Ovary (tissue), 9 donors: ENCODE measurements around the gene PLXNA2. TPM values are rescaled to one million over a fixed set of nuclear protein-coding genes. Genes with fewer than 3 reads are reported as not detected.

Experiments used
- DNase-seq, 5 donors: peaks; one replicate each; pipeline ENCODE4 v3.0.0-alpha.2; 2019 to 2020
- H3K27ac ChIP-seq, 2 donors: fragments of 200-600 bp; one replicate each; pipeline versions ENCODE4 v1.5.1 to v1.8.0; 2019 to 2022
- H3K27me3 ChIP-seq: fragments of 200-600 bp; one replicate; pipeline ENCODE4 v1.8.0; 2022
- H3K36me3 ChIP-seq: fragments of 200-600 bp; sonication (generic); one replicate; pipeline ENCODE4 v1.5.1; 2019
- H3K4me1 ChIP-seq: one replicate; pipeline ENCODE4 v1.8.1; 2013; ENCODE audit warnings: mild to moderate bottlenecking, moderate library complexity; ENCODE audit not compliant: insufficient read depth
- H3K4me3 ChIP-seq: fragments of 200-600 bp; sonication (generic); one replicate; pipeline ENCODE4 v1.5.1; 2017
- H3K9me3 ChIP-seq, 2 donors: fragments of 200-600 bp in 1 of 2; sonication (generic) in 1 of 2; one replicate each; pipeline versions ENCODE4 v1.5.1 to v1.8.1; 2013 to 2019; ENCODE audit warnings: mild to moderate bottlenecking in 1 of 2, moderate library complexity in 1 of 2
- CTCF ChIP-seq, 3 donors: fragments of 450-650 bp in 2 of 3; fragments of 200-600 bp in 1 of 3; IDR thresholded peaks; one replicate each; pipeline versions ENCODE4 v1.5.1 to v1.8.0; 2016 to 2022; ENCODE audit warnings: antibody characterized with exemption in 3 of 3, mild to moderate bottlenecking in 1 of 3
- EP300 ChIP-seq: sonication (generic); formaldehyde crosslinking; IDR thresholded peaks from one replicate; pipeline ENCODE4 v1.6.1; 2017; ENCODE audit warnings: antibody characterized with exemption
- POLR2A ChIP-seq: fragments of 450-650 bp; IDR thresholded peaks from one replicate; pipeline ENCODE4 v1.6.1; 2017; ENCODE audit warnings: antibody characterized with exemption, mild to moderate bottlenecking, moderate library complexity
- WGBS, 3 donors: extraction: QIAGEN DNeasy Blood & Tissue Kit in 1 of 3; methylation state at CpG; one replicate each; pipeline versions ENCODE4 v1.1.5 to v1.1.7; 2013 to 2017; 5-methylcytosine and 5-hydroxymethylcytosine counted together
- intact Hi-C, 4 donors: fragments of 100-400 bp; cut with DNase I; formaldehyde crosslinking; loops; one replicate each; pipeline versions ENCODE4 v1.11.0 to v1.15.1; 2022 to 2023
- polyA plus RNA-seq, 2 donors: library from polyadenylated mRNA; stranded (reverse); fragments of 200-250 nt in 1 of 2; fragments of 350-450 nt in 1 of 2; fragmentation: Illumina TruSeq in 1 of 2; extraction: RNeasy Lipid Tissue Mini Kit (QIAGEN cat#74804) in 1 of 2; gene quantifications; one replicate each; pipeline ENCODE4 v1.2.3, GENCODE V29; 2013 to 2014
- total RNA-seq, 7 donors: library from RNA; depleted of rRNA in 2 of 7; stranded (reverse); fragments of >200 nt in 2 of 7; fragmentation: NEBNext Ultra II Directional in 3 of 7; extraction: Animal tissue kit (Norgen Biotek cat#: 25700) in 3 of 7; gene quantifications; one replicate each; pipeline versions ENCODE4 v1.1.0 to v1.2.4, GENCODE V29; 2016 to 2023
- donor health status: DM: no; HTN: no; CAD: no; lungs with moderate emphysema.
- donor health status: DM: no; HTN: no; CAD: no.
- donor health status: Bipolar disorder and iron deficiency.
- donor health status: DM: yes; HTN: yes; CAD: no.
- donor health status: DM: no; HTN: no; CAD: no.
- donor health status: DM: yes; HTN: yes; CAD: no.

PLXNA2 gene
- total and polyA plus RNA-seq, 9 donors: 10.7 to 71.5 (median 44.0) TPM

- no peak overlapping the region for H3K27ac ChIP-seq
- no peak overlapping the region for H3K4me3 ChIP-seq
- H3K36me3 ChIP-seq: no peaks in the 10 kb centered on the region
- DNase-seq: no peak
- H3K9me3 ChIP-seq: no peaks in the 10 kb centered on the region
- WGBS, 3 donors: 91 to 94% (median 94%) methylated on average over 5 of the region's 5 CpGs
- H3K4me1 ChIP-seq: peaks cover 13% of the 10 kb centered on the region
- no peaks in the 10 kb centered on the region for H3K27me3 ChIP-seq
- TF ChIP-seq POLR2A (no peak), CTCF (IDR thresholded peaks at IDR 0.05) (no peak), EP300 (no peak)
- intact Hi-C loops: no loop called here
These were observed 38.0 kb downstream of the PLXNA2 start for GRCh38 chr1:208206092-208206698.

GRCh38 chr1:208205216-208206013 lies 38.8 kb downstream of the PLXNA2 start:
- H3K9me3 ChIP-seq: no peaks in the 10 kb centered on the region
- no peak for DNase-seq
- TF ChIP-seq CTCF (IDR thresholded peaks at IDR 0.05): no peak
- TF ChIP-seq POLR2A: no peak
- TF ChIP-seq EP300: no peak
- WGBS, 3 donors: 83 to 90% (median 84%) methylated on average over 5 of the region's 5 CpGs
- H3K4me1 ChIP-seq: peaks cover 17% of the 10 kb centered on the region
- H3K27ac ChIP-seq: no peak overlapping the region
- no peaks in the 10 kb centered on the region for H3K36me3 ChIP-seq
- intact Hi-C loops: no loop called here
- no peak overlapping the region for H3K4me3 ChIP-seq
- H3K27me3 ChIP-seq: no peaks in the 10 kb centered on the region

GRCh38 chr1:208204779-208205178 lies 39.4 kb downstream of the PLXNA2 start:
- intact Hi-C loops: loop anchor here in 1 of 4 donors (5.0 kb wide), 1 partner anchor 33 kb away; no protein-coding TSS in a partner anchor
- H3K4me1 ChIP-seq: peaks cover 17% of the 10 kb centered on the region

More at GRCh38 chr1:208204779-208205178, 39.4 kb downstream of the PLXNA2 start:
- WGBS, 3 donors: 75 to 92% (median 86%) methylated on average over 2 of the region's 2 CpGs
- no peak overlapping the region for H3K4me3 ChIP-seq
- no peak for DNase-seq
- no peaks in the 10 kb centered on the region for H3K9me3 ChIP-seq
- no peak overlapping the region for H3K27ac ChIP-seq
- no peak for TF ChIP-seq CTCF (IDR thresholded peaks at IDR 0.05)
- TF ChIP-seq POLR2A: no peak
- no peak for TF ChIP-seq EP300
- H3K36me3 ChIP-seq: no peaks in the 10 kb centered on the region
- H3K27me3 ChIP-seq: no peaks in the 10 kb centered on the region
